HG02970 (cell line): ENCODE data around the gene IZUMO1.

Source experiments
- ATAC-seq: cut with Tn5 transposase; IDR thresholded peaks from one replicate; pipeline ENCODE4 v1.9.1; 2021; ENCODE audit warnings: mild to moderate bottlenecking, moderate library complexity, moderate number of reproducible peaks; ENCODE audit not compliant: unreplicated experiment, low FRiP score

IZUMO1 gene

GRCh38 chr19:48757741-48758144 lies 11.0 kb upstream of the IZUMO1 start:
- ATAC-seq = no peak

GRCh38 chr19:48757089-48757675 lies 10.5 kb upstream of the IZUMO1 start:
- no peak for ATAC-seq

- no peak for ATAC-seq
Measured at GRCh38 chr19:48756686-48757085, 10.0 kb upstream of the IZUMO1 start.

DNA sequence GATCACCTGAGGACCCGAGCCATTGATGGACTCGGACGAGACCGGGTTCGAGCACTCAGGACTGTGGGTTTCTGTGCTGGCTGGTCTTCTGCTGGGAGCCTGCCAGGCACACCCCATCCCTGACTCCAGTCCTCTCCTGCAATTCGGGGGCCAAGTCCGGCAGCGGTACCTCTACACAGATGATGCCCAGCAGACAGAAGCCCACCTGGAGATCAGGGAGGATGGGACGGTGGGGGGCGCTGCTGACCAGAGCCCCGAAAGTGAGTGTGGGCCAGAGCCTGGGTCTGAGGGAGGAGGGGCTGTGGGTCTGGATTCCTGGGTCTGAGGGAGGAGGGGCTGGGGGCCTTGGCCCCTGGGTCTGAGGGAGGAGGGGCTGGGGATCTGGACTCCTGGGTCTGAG lies 9.5 kb upstream of the IZUMO1 start:
- ATAC-seq = no peak

DNA sequence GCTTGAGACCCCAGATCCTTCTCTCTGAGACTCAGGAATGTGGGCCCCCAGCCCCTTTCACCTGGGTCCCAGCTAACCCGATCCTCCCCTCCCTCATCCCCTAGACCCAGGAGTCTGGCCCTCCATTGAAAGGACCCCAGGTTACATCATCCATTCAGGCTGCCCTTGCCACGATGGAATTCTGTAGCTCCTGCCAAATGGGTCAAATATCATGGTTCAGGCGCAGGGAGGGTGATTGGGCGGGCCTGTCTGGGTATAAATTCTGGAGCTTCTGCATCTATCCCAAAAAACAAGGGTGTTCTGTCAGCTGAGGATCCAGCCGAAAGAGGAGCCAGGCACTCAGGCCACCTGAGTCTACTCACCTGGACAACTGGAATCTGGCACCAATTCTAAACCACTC lies 9.1 kb upstream of the IZUMO1 start:
- no peak for ATAC-seq

DNA sequence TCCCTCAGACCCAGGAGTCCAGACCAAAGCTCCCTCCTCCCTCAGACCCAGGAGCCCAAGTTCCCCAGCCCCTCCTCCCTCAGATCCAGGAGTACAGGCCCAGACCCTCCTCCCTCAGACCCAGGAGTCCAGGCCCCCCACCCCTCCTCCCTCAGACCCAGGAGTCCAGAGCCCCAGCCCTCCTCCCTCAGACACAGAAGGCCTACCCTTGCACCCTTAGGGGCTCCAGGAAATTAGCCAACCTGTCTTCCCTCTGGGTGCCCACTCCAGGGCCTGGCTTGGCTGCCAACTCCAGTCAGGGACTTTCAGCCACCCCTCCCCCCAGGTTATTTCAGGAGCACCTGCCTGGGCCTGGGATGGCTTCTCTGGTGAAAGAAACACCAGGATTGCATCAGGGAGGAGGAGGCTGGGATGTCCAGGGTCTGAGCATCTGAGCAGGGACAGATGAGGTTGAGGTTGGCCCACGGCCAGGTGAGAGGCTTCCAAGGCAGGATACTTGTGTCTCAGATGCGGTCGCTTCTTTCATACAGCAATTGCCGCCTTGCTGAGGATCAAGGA lies 8.5 kb upstream of the IZUMO1 start, which contains the start of gene FGF21:
FGF21 (plus strand) TSS at position 441 of the 558 bp plus-strand sequence. CDS start 713 bp downstream, outside the sequence.
- no peak for ATAC-seq

GRCh38 chr19:48752496-48753365 lies 6.0 kb upstream of the IZUMO1 start, which contains the start of gene FUT1:
Gene FUT1, minus strand, starts transcription at chr19:48752641. Its CDS starts 1,360 bp downstream, at chr19:48751281.
- no peak for ATAC-seq

- no peak for ATAC-seq
Measured at GRCh38 chr19:48751845-48752495, 5.3 kb upstream of the IZUMO1 start.

- ATAC-seq = no peak
Measured at GRCh38 chr19:48750771-48751504, 4.2 kb upstream of the IZUMO1 start.

GRCh38 chr19:48750351-48750750 lies 3.6 kb upstream of the IZUMO1 start:
- ATAC-seq = no peak

DNA sequence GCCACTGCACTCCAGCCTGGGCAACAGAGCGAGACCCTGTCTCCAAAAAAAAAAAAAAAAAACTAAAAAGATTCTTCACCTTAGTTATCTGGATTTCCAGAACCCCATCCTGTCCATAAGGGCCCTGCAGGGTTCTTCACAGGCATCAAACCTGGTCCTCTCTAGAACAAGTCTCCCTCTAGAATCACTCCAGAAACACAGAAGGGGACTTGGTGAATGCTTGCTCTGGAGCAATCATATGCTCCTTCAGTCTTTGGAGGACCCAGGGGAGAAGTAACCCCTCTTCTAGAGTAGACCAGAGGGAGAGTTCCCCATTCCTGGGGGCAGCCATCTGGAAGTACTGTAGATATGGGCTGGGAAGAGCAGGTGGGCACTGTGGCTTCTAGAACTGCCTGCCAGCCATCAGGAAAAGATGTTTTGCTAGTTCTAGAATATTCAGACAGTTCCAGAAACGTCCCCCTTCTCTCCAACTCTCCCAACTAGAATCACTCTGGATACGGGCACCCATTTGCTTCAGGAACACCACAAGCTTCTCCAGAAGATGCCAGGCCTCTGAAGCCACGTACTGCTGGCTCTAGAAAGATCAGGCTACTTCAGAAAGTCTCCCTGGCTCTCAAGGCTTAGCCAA lies 3.0 kb upstream of the IZUMO1 start:
- no peak for ATAC-seq

DNA sequence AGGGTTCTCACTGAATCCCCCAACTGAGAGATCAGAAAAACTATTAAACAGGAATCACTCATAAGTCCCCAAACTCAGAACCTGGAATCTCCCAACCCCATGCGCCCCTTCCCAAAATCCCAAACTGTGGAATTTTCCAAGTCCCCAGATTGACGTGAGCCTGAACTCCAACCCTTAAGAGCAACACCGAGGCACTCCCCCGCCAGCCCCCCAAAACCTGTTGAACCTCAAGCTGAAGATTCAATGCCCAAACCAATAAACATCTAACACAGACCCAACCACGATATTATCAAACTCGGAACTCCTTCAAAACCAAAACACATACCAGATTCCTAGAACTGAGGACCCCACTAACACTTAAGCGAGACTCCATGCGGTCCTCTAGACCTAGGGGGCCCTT lies 599 bp downstream of the IZUMO1 start:
- no peak for ATAC-seq

DNA sequence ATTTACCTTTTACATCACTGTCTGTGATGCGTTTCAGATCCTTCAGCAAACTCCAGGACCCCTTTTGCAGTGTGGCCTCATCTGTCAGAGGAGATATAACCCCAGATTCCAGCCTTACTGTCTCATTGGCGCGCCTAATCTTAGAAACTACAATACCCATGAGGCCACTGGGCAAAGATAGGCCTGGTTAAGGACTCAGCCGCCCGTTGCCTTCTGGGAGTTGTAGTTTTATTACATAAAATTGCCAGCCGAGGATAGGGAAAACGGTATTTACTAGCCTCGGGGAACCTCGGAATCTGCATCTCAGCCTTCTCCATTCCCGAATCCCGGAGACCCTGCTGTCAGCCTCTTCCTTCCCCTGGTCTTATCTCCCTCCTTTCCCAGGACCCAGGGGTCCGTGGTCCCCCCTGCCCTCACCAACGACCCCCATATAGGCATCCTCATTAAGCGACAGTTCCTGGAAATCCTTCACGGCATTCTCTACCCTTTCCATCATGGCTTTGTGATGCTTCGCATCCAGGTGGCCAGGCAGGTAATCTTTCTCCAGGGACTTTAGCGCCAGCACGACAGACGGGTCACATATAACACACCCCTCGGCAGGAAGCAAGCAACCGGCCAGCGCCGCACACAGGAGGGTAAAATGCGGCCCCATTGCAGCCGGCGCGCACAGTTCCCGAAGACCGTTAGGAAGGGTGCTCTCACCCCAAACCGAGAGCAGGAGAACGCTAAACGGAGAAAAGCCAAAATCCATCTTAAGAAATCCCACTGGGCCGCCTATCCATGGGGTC lies 1.3 kb downstream of the IZUMO1 start:
- no peak for ATAC-seq

- no peak for ATAC-seq
Measured at GRCh38 chr19:48742096-48742495, 4.6 kb downstream of the IZUMO1 start.

GRCh38 chr19:48741129-48741999 lies 5.3 kb downstream of the IZUMO1 start:
- no peak for ATAC-seq

DNA sequence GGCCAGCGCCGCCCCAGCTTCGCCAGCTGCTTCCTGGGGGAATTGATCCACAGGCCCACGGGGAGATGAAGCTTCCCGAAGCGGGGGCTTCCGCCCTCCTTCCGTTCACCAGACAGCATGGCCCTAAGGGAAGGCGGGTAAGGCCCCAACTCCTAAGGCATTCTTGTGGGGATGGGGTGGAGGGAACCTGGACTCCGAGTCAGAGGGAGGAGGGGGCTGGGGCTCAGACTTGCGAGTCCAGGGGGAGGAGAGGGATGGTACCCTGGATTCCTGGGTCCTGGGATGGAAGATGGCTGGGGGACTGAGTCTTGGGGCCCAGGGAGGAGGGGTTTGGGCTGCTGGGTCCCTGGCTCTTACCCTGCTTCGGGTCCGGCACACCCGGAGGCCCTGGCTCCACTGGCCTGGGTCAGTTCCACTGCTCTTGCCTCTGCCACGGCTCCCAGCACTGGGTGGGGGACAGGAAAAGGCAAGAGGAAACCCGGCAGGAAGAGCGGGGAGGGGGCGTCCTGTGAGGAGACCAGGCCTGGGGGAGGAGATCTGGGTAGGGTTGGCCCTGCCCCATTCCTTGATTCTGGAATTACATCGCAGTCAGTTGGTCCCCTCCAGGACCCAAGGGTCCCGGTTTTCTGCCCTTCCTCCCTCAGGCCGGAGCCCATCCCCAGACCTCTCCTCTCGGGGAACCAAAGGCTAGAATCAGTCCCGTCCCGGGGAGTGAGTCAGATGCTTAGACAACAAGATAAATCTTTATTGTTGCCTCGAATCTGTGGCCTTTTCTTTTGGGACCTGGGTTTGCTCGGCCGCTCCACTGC lies 6.3 kb downstream of the IZUMO1 start, which contains the start of gene RASIP1:
RASIP1 (minus strand) TSS at position 447 of the 809 bp plus-strand sequence; CDS start at position 119, 328 bp downstream.
- no peak for ATAC-seq
